ENCODE results near the gene PSMD13. TPM values are rescaled to one million over a fixed set of nuclear protein-coding genes. Genes with fewer than 3 reads are reported as not detected.

PSMD13 gene
- total RNA-seq, 1 donor from 2014 or later = 115 TPM

DNA sequence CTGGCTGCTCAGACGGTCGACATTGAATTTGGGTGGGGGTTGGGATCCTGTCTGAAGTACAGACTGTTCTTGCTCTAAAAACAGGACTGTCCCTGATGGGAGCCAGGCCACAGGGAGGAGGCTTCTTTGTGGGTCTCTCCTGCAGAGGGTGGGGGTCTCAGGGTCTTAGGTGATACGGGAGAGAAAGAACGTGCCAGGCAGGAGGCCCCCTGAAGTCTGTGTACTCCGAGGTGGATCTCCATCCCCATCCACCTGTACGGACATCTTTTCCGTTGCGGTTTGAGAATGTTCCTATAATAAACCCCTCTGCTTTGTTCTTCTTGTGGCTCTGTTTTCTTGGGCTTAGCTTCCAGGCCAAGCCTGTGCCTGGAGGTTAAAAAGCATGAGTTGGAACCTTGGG lies 15.9 kb downstream of the PSMD13 start:
- DNase-seq (ENCODE audit: extremely low spot score, unreplicated experiment) = peak; percentile 67
- Mint-ChIP-seq H3K27ac (ENCODE audit: unreplicated experiment) (no peak overlapping the region), H3K36me3 (ENCODE audit: unreplicated experiment) (peaks cover 37% of the 10 kb centered on the region), H3K4me3 (ENCODE audit: unreplicated experiment) (no peak overlapping the region), H3K9me3 (ENCODE audit: unreplicated experiment) (no peaks in the 10 kb centered on the region), H3K4me1 (ENCODE audit: unreplicated experiment) (no peaks in the 10 kb centered on the region), H3K27me3 (ENCODE audit: unreplicated experiment) (no peaks in the 10 kb centered on the region)
- TF ChIP-seq, protein P1, sequence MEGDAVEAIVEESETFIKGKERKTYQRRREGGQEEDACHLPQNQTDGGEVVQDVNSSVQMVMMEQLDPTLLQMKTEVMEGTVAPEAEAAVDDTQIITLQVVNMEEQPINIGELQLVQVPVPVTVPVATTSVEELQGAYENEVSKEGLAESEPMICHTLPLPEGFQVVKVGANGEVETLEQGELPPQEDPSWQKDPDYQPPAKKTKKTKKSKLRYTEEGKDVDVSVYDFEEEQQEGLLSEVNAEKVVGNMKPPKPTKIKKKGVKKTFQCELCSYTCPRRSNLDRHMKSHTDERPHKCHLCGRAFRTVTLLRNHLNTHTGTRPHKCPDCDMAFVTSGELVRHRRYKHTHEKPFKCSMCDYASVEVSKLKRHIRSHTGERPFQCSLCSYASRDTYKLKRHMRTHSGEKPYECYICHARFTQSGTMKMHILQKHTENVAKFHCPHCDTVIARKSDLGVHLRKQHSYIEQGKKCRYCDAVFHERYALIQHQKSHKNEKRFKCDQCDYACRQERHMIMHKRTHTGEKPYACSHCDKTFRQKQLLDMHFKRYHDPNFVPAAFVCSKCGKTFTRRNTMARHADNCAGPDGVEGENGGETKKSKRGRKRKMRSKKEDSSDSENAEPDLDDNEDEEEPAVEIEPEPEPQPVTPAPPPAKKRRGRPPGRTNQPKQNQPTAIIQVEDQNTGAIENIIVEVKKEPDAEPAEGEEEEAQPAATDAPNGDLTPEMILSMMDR (IDR thresholded peaks at IDR 0.05) = no peak

DNA sequence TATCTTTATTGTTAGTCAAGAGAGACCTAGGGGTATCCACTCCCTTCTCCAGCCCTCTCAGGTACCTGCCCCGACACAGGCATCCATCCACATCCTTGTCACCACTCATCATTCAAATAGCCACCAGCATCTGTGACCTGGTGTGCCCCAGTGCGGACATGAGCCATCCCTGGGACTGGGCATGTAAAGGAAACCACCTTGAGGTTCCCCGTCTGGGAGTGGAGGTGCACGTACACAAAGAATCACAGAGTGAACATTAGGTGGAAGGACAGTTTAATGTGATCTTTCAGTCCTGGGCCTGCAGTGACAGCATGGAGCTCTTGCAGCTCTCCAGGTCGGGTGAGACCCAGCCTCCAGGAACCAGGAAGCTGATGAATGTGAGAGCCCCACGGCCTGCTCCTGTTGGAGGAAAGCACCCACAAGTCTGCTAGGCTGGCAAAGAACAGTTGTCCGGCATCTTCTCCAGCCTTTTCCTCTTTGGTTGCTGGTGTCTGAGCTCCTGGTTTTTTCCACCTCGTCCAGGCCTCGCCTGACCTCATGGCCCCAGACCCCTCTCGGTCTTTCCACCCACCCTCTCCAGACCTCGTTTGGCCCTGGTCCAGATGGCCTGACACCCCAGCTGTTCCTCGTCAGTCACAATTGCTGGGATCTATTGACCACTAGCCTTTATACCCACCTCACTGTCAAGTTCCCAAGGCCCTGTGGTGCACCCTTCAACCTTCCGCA lies 16.5 kb downstream of the PSMD13 start:
- no peaks in the 10 kb centered on the region for H3K4me1 Mint-ChIP-seq (ENCODE audit: unreplicated experiment)
- H3K36me3 Mint-ChIP-seq (ENCODE audit: unreplicated experiment) = peaks cover 31% of the 10 kb centered on the region
- no peaks in the 10 kb centered on the region for H3K27me3 Mint-ChIP-seq (ENCODE audit: unreplicated experiment)
- TF ChIP-seq, protein P1 (IDR thresholded peaks at IDR 0.05) = no peak
- H3K4me3 Mint-ChIP-seq (ENCODE audit: unreplicated experiment) = no peak overlapping the region
- DNase-seq (ENCODE audit: extremely low spot score, unreplicated experiment) = peak; percentile 81
- H3K27ac Mint-ChIP-seq (ENCODE audit: unreplicated experiment) = no peak overlapping the region
- no peaks in the 10 kb centered on the region for H3K9me3 Mint-ChIP-seq (ENCODE audit: unreplicated experiment)

GRCh38 chr11:253886-254270 lies 17.1 kb downstream of the PSMD13 start:
- no peaks in the 10 kb centered on the region for H3K4me1 Mint-ChIP-seq (ENCODE audit: unreplicated experiment)
- peak; percentile 51 for DNase-seq (ENCODE audit: extremely low spot score, unreplicated experiment)
- H3K36me3 Mint-ChIP-seq (ENCODE audit: unreplicated experiment) = peaks cover 27% of the 10 kb centered on the region
- H3K27ac Mint-ChIP-seq (ENCODE audit: unreplicated experiment) = no peak overlapping the region
- no peak overlapping the region for H3K4me3 Mint-ChIP-seq (ENCODE audit: unreplicated experiment)
- H3K27me3 Mint-ChIP-seq (ENCODE audit: unreplicated experiment) = peaks cover 2% of the 10 kb centered on the region
- TF ChIP-seq, protein P1 (IDR thresholded peaks at IDR 0.05) = no peak
- H3K9me3 Mint-ChIP-seq (ENCODE audit: unreplicated experiment) = no peaks in the 10 kb centered on the region

DNA sequence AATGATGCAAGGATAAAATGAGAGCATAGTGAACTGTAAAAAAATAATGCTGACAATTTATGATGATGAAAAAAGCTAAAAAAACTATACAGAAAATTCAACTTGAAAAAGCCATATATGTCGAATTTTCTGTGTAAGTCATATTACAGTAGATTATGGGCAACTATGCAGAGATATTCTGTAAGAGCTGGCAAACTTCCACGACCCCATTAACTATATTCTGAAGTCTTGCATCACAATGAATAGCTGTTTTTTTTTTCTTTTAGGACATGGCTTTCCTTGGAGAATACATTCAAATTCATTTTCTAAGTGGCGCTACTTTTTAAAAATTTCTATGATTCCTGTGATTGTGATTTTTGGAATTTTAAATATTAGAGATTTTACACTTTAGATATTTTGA lies 18.4 kb downstream of the PSMD13 start:
- Mint-ChIP-seq H3K27me3 (ENCODE audit: unreplicated experiment) (peaks cover 2% of the 10 kb centered on the region), H3K4me1 (ENCODE audit: unreplicated experiment) (no peaks in the 10 kb centered on the region), H3K27ac (ENCODE audit: unreplicated experiment) (no peak overlapping the region), H3K9me3 (ENCODE audit: unreplicated experiment) (no peaks in the 10 kb centered on the region), H3K36me3 (ENCODE audit: unreplicated experiment) (peaks cover 20% of the 10 kb centered on the region), H3K4me3 (ENCODE audit: unreplicated experiment) (no peak overlapping the region)
- DNase-seq (ENCODE audit: extremely low spot score, unreplicated experiment) = no peak
- TF ChIP-seq, protein P1 (IDR thresholded peaks at IDR 0.05) = no peak

DNA sequence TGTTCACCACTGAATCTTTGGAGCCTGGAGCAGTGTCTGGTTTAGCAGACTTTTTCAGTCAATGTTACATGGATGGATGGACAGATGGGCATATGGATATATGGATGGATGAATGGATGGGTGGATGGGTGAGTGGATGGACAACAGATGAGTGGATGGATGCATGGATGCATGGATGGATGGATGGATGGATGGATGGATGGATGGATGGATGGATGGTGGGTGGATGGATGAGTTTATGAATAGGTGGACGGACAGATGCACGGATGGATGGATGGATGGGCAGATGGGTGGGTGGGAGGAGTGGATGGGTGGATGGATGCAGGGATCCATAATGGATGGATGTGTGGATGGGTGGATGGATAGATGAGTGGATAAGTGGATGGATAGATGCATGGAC lies 19.0 kb downstream of the PSMD13 start:
- H3K4me1 Mint-ChIP-seq (ENCODE audit: unreplicated experiment) = no peaks in the 10 kb centered on the region
- no peak for DNase-seq (ENCODE audit: extremely low spot score, unreplicated experiment)
- H3K27ac Mint-ChIP-seq (ENCODE audit: unreplicated experiment) = no peak overlapping the region
- H3K36me3 Mint-ChIP-seq (ENCODE audit: unreplicated experiment) = peaks cover 17% of the 10 kb centered on the region
- H3K9me3 Mint-ChIP-seq (ENCODE audit: unreplicated experiment) = no peaks in the 10 kb centered on the region
- H3K27me3 Mint-ChIP-seq (ENCODE audit: unreplicated experiment) = peaks cover 2% of the 10 kb centered on the region
- TF ChIP-seq, protein P1 (IDR thresholded peaks at IDR 0.05) = no peak
- H3K4me3 Mint-ChIP-seq (ENCODE audit: unreplicated experiment) = no peak overlapping the region
